T-helper 9 cell (primary cell): ENCODE measurements around the gene LYPD6B.
"Not testable (repeated sequence)": the region's sequence is repeated elsewhere in the genome, so short reads cannot be mapped to it uniquely, and the experiment has no call there.

Source experiments
- DNase-seq: peaks from one replicate; pipeline ENCODE4 v3.0.0-alpha.2; 2020

LYPD6B gene

GRCh38 chr2:149221898-149222297 lies 183.4 kb downstream of the LYPD6B start:
- DNase-seq, result no peak

GRCh38 chr2:149223472-149224095 lies 185.1 kb downstream of the LYPD6B start:
- no peak for DNase-seq

- DNase-seq, result no peak
These were observed 186.0 kb downstream of the LYPD6B start for GRCh38 chr2:149224543-149224942.

GRCh38 chr2:149225446-149225845 lies 186.9 kb downstream of the LYPD6B start:
- no peak for DNase-seq

- no peak for DNase-seq
These were observed 188.3 kb downstream of the LYPD6B start for GRCh38 chr2:149226790-149227189.

GRCh38 chr2:149235816-149236375 lies 197.4 kb downstream of the LYPD6B start:
- DNase-seq, result no peak

- no peak for DNase-seq
These were observed 197.9 kb downstream of the LYPD6B start for GRCh38 chr2:149236410-149236809.

GRCh38 chr2:149246186-149246585 lies 207.7 kb downstream of the LYPD6B start:
- no peak for DNase-seq

- not testable (repeated sequence) for DNase-seq
These were observed 212.9 kb downstream of the LYPD6B start for GRCh38 chr2:149251436-149251835.

GRCh38 chr2:149256877-149257276 lies 218.4 kb downstream of the LYPD6B start:
- DNase-seq, result not testable (repeated sequence)

- no peak for DNase-seq
These were observed 220.0 kb downstream of the LYPD6B start for GRCh38 chr2:149258531-149258930.

GRCh38 chr2:149259136-149259535 lies 220.6 kb downstream of the LYPD6B start:
- DNase-seq, result no peak

GRCh38 chr2:149261692-149262091 lies 223.2 kb downstream of the LYPD6B start:
- DNase-seq, result no peak
